PFSK-1 (cell line): ENCODE measurements around the gene SNCAIP.

ENCODE experiments used
- POLR2AphosphoS5 ChIP-seq: IDR thresholded peaks from 2 replicates; pipeline ENCODE4 v1.6.1; 2012; ENCODE audit warnings: low read depth, mild to moderate bottlenecking, control low read depth, low read length, moderate library complexity
- TAF1 ChIP-seq: IDR thresholded peaks from 2 replicates; pipeline ENCODE4 v1.6.1; 2012; ENCODE audit warnings: low read length, control low read depth, borderline replicate concordance; ENCODE audit not compliant: insufficient read depth
- TF ChIP-seq, protein P1 (sequence below), 2 experiments: IDR thresholded peaks; 2 replicates each; pipeline versions ENCODE4 v1.6.1 to v1.8.0; 2011 to 2012; ENCODE audit warnings: low read depth in 2 of 2, low read length in 2 of 2, control low read depth in 1 of 2, inconsistent platforms in 1 of 2, mild to moderate bottlenecking in 1 of 2, moderate library complexity in 1 of 2; ENCODE audit not compliant: insufficient read depth in 1 of 2

DNA sequence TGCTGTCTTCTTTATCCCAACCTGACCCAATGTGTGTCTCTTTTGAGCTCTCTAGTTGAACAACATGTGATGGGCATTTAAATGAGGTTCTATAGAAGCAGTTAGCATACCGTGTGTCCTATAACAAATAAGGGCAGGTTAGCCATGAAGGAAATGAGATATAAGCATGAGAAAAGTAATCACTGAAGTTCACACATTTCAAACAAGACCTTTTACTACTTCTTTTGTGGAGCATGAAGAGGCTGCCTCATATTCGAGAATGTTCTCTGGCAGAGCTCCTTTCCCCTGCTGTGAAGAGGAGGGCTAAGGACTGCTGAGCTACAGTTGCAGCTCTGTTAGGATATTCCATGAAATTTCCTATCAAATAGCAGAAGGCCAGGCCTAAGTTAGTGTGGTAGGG is 15.2 kb upstream of the SNCAIP start:
- TF ChIP-seq, protein P1, sequence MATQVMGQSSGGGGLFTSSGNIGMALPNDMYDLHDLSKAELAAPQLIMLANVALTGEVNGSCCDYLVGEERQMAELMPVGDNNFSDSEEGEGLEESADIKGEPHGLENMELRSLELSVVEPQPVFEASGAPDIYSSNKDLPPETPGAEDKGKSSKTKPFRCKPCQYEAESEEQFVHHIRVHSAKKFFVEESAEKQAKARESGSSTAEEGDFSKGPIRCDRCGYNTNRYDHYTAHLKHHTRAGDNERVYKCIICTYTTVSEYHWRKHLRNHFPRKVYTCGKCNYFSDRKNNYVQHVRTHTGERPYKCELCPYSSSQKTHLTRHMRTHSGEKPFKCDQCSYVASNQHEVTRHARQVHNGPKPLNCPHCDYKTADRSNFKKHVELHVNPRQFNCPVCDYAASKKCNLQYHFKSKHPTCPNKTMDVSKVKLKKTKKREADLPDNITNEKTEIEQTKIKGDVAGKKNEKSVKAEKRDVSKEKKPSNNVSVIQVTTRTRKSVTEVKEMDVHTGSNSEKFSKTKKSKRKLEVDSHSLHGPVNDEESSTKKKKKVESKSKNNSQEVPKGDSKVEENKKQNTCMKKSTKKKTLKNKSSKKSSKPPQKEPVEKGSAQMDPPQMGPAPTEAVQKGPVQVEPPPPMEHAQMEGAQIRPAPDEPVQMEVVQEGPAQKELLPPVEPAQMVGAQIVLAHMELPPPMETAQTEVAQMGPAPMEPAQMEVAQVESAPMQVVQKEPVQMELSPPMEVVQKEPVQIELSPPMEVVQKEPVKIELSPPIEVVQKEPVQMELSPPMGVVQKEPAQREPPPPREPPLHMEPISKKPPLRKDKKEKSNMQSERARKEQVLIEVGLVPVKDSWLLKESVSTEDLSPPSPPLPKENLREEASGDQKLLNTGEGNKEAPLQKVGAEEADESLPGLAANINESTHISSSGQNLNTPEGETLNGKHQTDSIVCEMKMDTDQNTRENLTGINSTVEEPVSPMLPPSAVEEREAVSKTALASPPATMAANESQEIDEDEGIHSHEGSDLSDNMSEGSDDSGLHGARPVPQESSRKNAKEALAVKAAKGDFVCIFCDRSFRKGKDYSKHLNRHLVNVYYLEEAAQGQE (IDR thresholded peaks at IDR 0.05; ENCODE audit: insufficient read depth in 1 of 2, low read depth in 2 of 2, low read length in 2 of 2), result no peak
- TF ChIP-seq POLR2AphosphoS5 (no peak), TAF1 (no peak)
